ENCODE measurements around the gene SULT2B1.

- no peak for TF ChIP-seq CTCF (IDR thresholded peaks at IDR 0.05; ENCODE audit: poor library complexity)
- no peak for TF ChIP-seq EZH2phosphoT487 (IDR thresholded peaks at IDR 0.05; ENCODE audit: low read depth, severe bottlenecking, unreplicated experiment)
Observed at GRCh38 chr19:48616491-48617056, 64.6 kb downstream of the SULT2B1 start.
